ENCODE results near the gene GATA5. TPM values are rescaled to one million over a fixed set of nuclear protein-coding genes. Genes with fewer than 3 reads are reported as not detected.
"Not testable (repeated sequence)": the region's sequence is repeated elsewhere in the genome, so short reads cannot be mapped to it uniquely, and the experiment has no call there.

GATA5 gene
- total RNA-seq, 1 experiment from 2014 or later = 0.25 TPM

DNA sequence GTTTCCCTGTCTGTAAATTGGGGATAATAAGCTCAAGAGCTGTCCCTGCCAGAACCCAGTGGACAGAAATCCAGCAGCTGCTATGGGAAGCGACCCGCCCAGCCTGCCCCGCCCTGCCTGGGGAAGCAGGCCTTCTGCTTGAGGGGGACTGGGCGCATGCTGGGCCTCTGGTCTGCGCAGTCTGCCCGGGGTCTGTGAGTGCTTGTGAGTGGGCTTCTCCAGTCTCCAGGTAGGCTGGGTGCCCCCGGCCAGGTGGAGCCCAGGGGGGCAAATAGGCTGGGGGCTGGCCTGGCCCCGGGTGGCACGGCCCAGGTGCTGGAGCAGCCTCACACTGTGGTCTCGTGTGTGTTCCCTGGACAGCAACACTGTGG is 47.8 kb downstream of the GATA5 start:
- no TSS peak for BruUV-seq (replicated peaks)
- Mint-ChIP-seq H3K9me3 (ENCODE audit: unreplicated experiment) (no peaks in the 10 kb centered on the region), H3K27me3 (ENCODE audit: insufficient read depth, unreplicated experiment) (no peaks in the 10 kb centered on the region), H3K4me1 (ENCODE audit: low read depth, unreplicated experiment) (peaks cover 86% of the 10 kb centered on the region), H3K4me3 (ENCODE audit: unreplicated experiment) (peak overlapping the region; percentile 90), H3K36me3 (ENCODE audit: insufficient read depth, unreplicated experiment) (peaks cover 65% of the 10 kb centered on the region), H3K27ac (ENCODE audit: unreplicated experiment) (peak overlapping the region; percentile 88)
- no peak for DNase-seq
- H3K4me3 ChIP-seq (ENCODE audit: low read depth, low read length) = peak overlapping the region; percentile 1; the same call in 1 of the 2 replicates
- peaks cover 95% of the 10 kb centered on the region for H3K4me1 ChIP-seq
- no peaks in the 10 kb centered on the region for H3K27me3 ChIP-seq (replicated peaks; ENCODE audit: control insufficient read depth, insufficient read depth, low read length)
- intact Hi-C loops (cut with micrococcal nuclease; ENCODE audit: unreplicated experiment) = no loop called here
- ChIA-PET POLR2A (interaction anchor here (0.9 kb wide), 1 partner anchor 20 kb away, joined by 11 read pairs; no protein-coding TSS in a partner anchor), CTCF (interaction anchor here (0.7 to 1.8 kb wide), 3 partner anchors 50 to 189 kb away, joined by 3 to 10 read pairs (median 4); no protein-coding TSS in a partner anchor)
- H3K36me3 ChIP-seq (ENCODE audit: control insufficient read depth, insufficient read depth, low read length) = peaks cover 6% of the 10 kb centered on the region; the same call in 1 of the 2 replicates
- no peaks in the 10 kb centered on the region for H3K9me3 ChIP-seq
- TF ChIP-seq, protein P1, sequence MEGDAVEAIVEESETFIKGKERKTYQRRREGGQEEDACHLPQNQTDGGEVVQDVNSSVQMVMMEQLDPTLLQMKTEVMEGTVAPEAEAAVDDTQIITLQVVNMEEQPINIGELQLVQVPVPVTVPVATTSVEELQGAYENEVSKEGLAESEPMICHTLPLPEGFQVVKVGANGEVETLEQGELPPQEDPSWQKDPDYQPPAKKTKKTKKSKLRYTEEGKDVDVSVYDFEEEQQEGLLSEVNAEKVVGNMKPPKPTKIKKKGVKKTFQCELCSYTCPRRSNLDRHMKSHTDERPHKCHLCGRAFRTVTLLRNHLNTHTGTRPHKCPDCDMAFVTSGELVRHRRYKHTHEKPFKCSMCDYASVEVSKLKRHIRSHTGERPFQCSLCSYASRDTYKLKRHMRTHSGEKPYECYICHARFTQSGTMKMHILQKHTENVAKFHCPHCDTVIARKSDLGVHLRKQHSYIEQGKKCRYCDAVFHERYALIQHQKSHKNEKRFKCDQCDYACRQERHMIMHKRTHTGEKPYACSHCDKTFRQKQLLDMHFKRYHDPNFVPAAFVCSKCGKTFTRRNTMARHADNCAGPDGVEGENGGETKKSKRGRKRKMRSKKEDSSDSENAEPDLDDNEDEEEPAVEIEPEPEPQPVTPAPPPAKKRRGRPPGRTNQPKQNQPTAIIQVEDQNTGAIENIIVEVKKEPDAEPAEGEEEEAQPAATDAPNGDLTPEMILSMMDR (IDR thresholded peaks at IDR 0.05; ENCODE audit: insufficient read depth in 1 of 2, low read depth in 1 of 2, low read length in 1 of 2, severe bottlenecking in 1 of 2, unreplicated experiment in 1 of 2) = no peak

- CTCF ChIA-PET = interaction anchor here (0.6 to 1.8 kb wide), 5 partner anchors 48 to 189 kb away, joined by 3 to 10 read pairs (median 3); partner anchors contain the start of gene GATA5
- H3K4me3 Mint-ChIP-seq (ENCODE audit: unreplicated experiment) = peak within 1 kb of the TSS; percentile 90
- H3K27ac Mint-ChIP-seq (ENCODE audit: unreplicated experiment) = peak within 1 kb of the TSS; percentile 88
- TF ChIP-seq, protein P1 (IDR thresholded peaks at IDR 0.05; ENCODE audit: insufficient read depth in 1 of 2, low read depth in 1 of 2, low read length in 1 of 2, severe bottlenecking in 1 of 2, unreplicated experiment in 1 of 2) = peak; percentile 42 to 79
- Histone ChIP-seq H3K27me3 (replicated peaks; ENCODE audit: control insufficient read depth, insufficient read depth, low read length) (no peaks in the 10 kb centered on the region), H3K36me3 (ENCODE audit: control insufficient read depth, insufficient read depth, low read length) (peaks cover 6% of the 10 kb centered on the region; the same call in 1 of the 2 replicates), H3K4me3 (ENCODE audit: low read depth, low read length) (peak within 1 kb of the TSS; percentile 41), H3K4me1 (peaks cover 92% of the 10 kb centered on the region), H3K9me3 (no peaks in the 10 kb centered on the region)
- POLR2A ChIA-PET = interaction anchor here (0.9 kb wide), 1 partner anchor 20 kb away, joined by 11 read pairs; no protein-coding TSS in a partner anchor
- no peaks in the 10 kb centered on the region for H3K9me3 Mint-ChIP-seq (ENCODE audit: unreplicated experiment)
- intact Hi-C loops (cut with micrococcal nuclease; ENCODE audit: unreplicated experiment) = no loop called here
- peak; percentile 100 for DNase-seq
- no TSS peak for BruUV-seq (replicated peaks)
- peaks cover 61% of the 10 kb centered on the region for H3K36me3 Mint-ChIP-seq (ENCODE audit: insufficient read depth, unreplicated experiment)
- no peaks in the 10 kb centered on the region for H3K27me3 Mint-ChIP-seq (ENCODE audit: insufficient read depth, unreplicated experiment)
- peaks cover 84% of the 10 kb centered on the region for H3K4me1 Mint-ChIP-seq (ENCODE audit: low read depth, unreplicated experiment)
These were observed 48.4 kb downstream of the GATA5 start, which contains the start of gene RBBP8NL for GRCh38 chr20:62427172-62428001. RBBP8NL (minus strand) TSS chr20:62427539; CDS start chr20:62419647, 7,892 bp downstream.

- ChIA-PET CTCF (interaction anchor here (1.2 to 1.8 kb wide), 2 partner anchors 81 to 190 kb away, joined by 3 to 10 read pairs; no protein-coding TSS in a partner anchor), POLR2A (no interaction called here)
- intact Hi-C loops (cut with micrococcal nuclease; ENCODE audit: unreplicated experiment) = no loop called here
- peak; percentile 82 to 83 for DNase-seq
- Mint-ChIP-seq H3K27me3 (ENCODE audit: insufficient read depth, unreplicated experiment) (no peaks in the 10 kb centered on the region), H3K9me3 (ENCODE audit: unreplicated experiment) (no peaks in the 10 kb centered on the region), H3K4me3 (ENCODE audit: unreplicated experiment) (peak overlapping the region; percentile 90), H3K4me1 (ENCODE audit: low read depth, unreplicated experiment) (peaks cover 83% of the 10 kb centered on the region), H3K27ac (ENCODE audit: unreplicated experiment) (peak overlapping the region; percentile 88), H3K36me3 (ENCODE audit: insufficient read depth, unreplicated experiment) (peaks cover 60% of the 10 kb centered on the region)
- no TSS peak for BruUV-seq (replicated peaks)
- H3K4me1 ChIP-seq = peaks cover 90% of the 10 kb centered on the region
- H3K9me3 ChIP-seq = no peaks in the 10 kb centered on the region
- peaks cover 7% of the 10 kb centered on the region for H3K36me3 ChIP-seq (ENCODE audit: control insufficient read depth, insufficient read depth, low read length)
- peak overlapping the region; percentile 41 for H3K4me3 ChIP-seq (ENCODE audit: low read depth, low read length)
- TF ChIP-seq, protein P1 (IDR thresholded peaks at IDR 0.05; ENCODE audit: insufficient read depth in 1 of 2, low read depth in 1 of 2, low read length in 1 of 2, severe bottlenecking in 1 of 2, unreplicated experiment in 1 of 2) = no peak
- H3K27me3 ChIP-seq (replicated peaks; ENCODE audit: control insufficient read depth, insufficient read depth, low read length) = no peaks in the 10 kb centered on the region
These were observed 49.1 kb downstream of the GATA5 start for GRCh38 chr20:62426699-62427131.

GRCh38 chr20:62426059-62426348 is 49.8 kb downstream of the GATA5 start:
- POLR2A ChIA-PET; H3K4me3 ChIP-seq (ENCODE audit: low read depth, low read length); BruUV-seq (replicated peaks); H3K27me3 ChIP-seq (replicated peaks; ENCODE audit: control insufficient read depth, insufficient read depth, low read length); H3K27me3 Mint-ChIP-seq (ENCODE audit: insufficient read depth, unreplicated experiment); H3K9me3 ChIP-seq; H3K9me3 Mint-ChIP-seq (ENCODE audit: unreplicated experiment); intact Hi-C loops (cut with micrococcal nuclease; ENCODE audit: unreplicated experiment); DNase-seq: not testable (repeated sequence)
- H3K27ac Mint-ChIP-seq (ENCODE audit: unreplicated experiment) = peak overlapping the region; percentile 88
- peaks cover 57% of the 10 kb centered on the region for H3K36me3 Mint-ChIP-seq (ENCODE audit: insufficient read depth, unreplicated experiment)
- H3K4me1 Mint-ChIP-seq (ENCODE audit: low read depth, unreplicated experiment) = peaks cover 83% of the 10 kb centered on the region
- H3K4me3 Mint-ChIP-seq (ENCODE audit: unreplicated experiment) = peak overlapping the region; percentile 90
- Histone ChIP-seq H3K4me1 (peaks cover 90% of the 10 kb centered on the region), H3K36me3 (ENCODE audit: control insufficient read depth, insufficient read depth, low read length) (peaks cover 14% of the 10 kb centered on the region)
- CTCF ChIA-PET = interaction anchor here (1.1 kb wide), 1 partner anchor 44 kb away, joined by 3 read pairs; no protein-coding TSS in a partner anchor

Data from Caco-2 (cell line).